ENCODE data around the gene CHP1. TPM values are rescaled to one million over a fixed set of nuclear protein-coding genes. Genes with fewer than 3 reads are reported as not detected.
"Not testable (repeated sequence)": the region's sequence is repeated elsewhere in the genome, so short reads cannot be mapped to it uniquely, and the experiment has no call there.

Gene CHP1
- total RNA-seq, 1 donor from 2014 or later, result 96.6 TPM

GRCh38 chr15:41289953-41290352 lies 58.9 kb downstream of the CHP1 start:
- no peak for DNase-seq (ENCODE audit: extremely low read depth, low read depth, low spot score)

GRCh38 chr15:41291065-41291631 lies 60.1 kb downstream of the CHP1 start:
- no peak for DNase-seq (ENCODE audit: extremely low read depth, low read depth, low spot score)

- no peak for DNase-seq (ENCODE audit: extremely low read depth, low read depth, low spot score)
These were observed 61.5 kb downstream of the CHP1 start for GRCh38 chr15:41292521-41292920.

- DNase-seq (ENCODE audit: extremely low read depth, low read depth, low spot score), result not testable (repeated sequence)
These were observed 70.1 kb downstream of the CHP1 start for GRCh38 chr15:41301139-41301538.

- DNase-seq (ENCODE audit: extremely low read depth, low read depth, low spot score), result no peak
These were observed 70.5 kb downstream of the CHP1 start for GRCh38 chr15:41301587-41301986.

- DNase-seq (ENCODE audit: extremely low read depth, low read depth, low spot score), result no peak
These were observed 73.2 kb downstream of the CHP1 start for GRCh38 chr15:41304149-41304770.

GRCh38 chr15:41307679-41308078 lies 76.6 kb downstream of the CHP1 start:
- DNase-seq (ENCODE audit: extremely low read depth, low read depth, low spot score), result no peak

- DNase-seq (ENCODE audit: extremely low read depth, low read depth, low spot score), result no peak
These were observed 78.3 kb downstream of the CHP1 start for GRCh38 chr15:41309226-41309905.

GRCh38 chr15:41320805-41321330 lies 89.8 kb downstream of the CHP1 start:
- DNase-seq (ENCODE audit: extremely low read depth, low read depth, low spot score), result not testable (repeated sequence)

- no peak for DNase-seq (ENCODE audit: extremely low read depth, low read depth, low spot score)
These were observed 92.5 kb downstream of the CHP1 start for GRCh38 chr15:41323611-41324010.

- DNase-seq (ENCODE audit: extremely low read depth, low read depth, low spot score), result no peak
These were observed 100.2 kb downstream of the CHP1 start for GRCh38 chr15:41331281-41331680.

Other genes with a start within 250 kb of the CHP1 start
- 22.6 and 25.4 TPM in 2 replicates for gene INO80, start 115.0 kb upstream of the CHP1 start, total RNA-seq
- gene EXD1, start 511 bp upstream of the CHP1 start, total RNA-seq, result 0.53 TPM in 1 of 2 replicates, not detected in the other
- gene OIP5, start 101.3 kb downstream of the CHP1 start, total RNA-seq, result 2.5 and 2.9 TPM in 2 replicates
- 12.8 and 28.5 TPM in 2 replicates for gene NUSAP1, start 101.6 kb downstream of the CHP1 start, total RNA-seq
- gene NDUFAF1, start 171.2 kb downstream of the CHP1 start, total RNA-seq, result 12.8 and 23.7 TPM in 2 replicates
- gene RTF1, start 185.8 kb downstream of the CHP1 start, total RNA-seq, result 27.4 and 34.7 TPM in 2 replicates